Esophagus (tissue), 2 donors: Measurements from ENCODE around the gene GAPT. TPM values are rescaled to one million over a fixed set of nuclear protein-coding genes. Genes with fewer than 3 reads are reported as not detected.
A peak's percentile ranks its signal among the peaks of the same experiment; 100 is the strongest.

ENCODE experiments used
- H3K27ac ChIP-seq, 2 donors: one replicate each; pipeline ENCODE4 v1.5.1; 2013; ENCODE audit warnings: low read depth in 2 of 2, mild to moderate bottlenecking in 2 of 2, inconsistent platforms in 1 of 2, low read length in 1 of 2, moderate library complexity in 1 of 2
- H3K27me3 ChIP-seq, 2 donors: one replicate each; pipeline ENCODE4 v1.6.1; 2013; ENCODE audit warnings: low read length in 2 of 2, control low read depth in 1 of 2, mild to moderate bottlenecking in 1 of 2; ENCODE audit not compliant: insufficient read depth in 2 of 2, control insufficient read depth in 1 of 2
- H3K36me3 ChIP-seq, 2 donors: one replicate each; pipeline ENCODE4 v1.6.1; 2013; ENCODE audit warnings: low read length in 1 of 2; ENCODE audit not compliant: control insufficient read depth in 2 of 2, insufficient read depth in 2 of 2
- H3K4me1 ChIP-seq, 2 donors: one replicate each; pipeline ENCODE4 v1.6.1; 2013; ENCODE audit warnings: low read length in 1 of 2; ENCODE audit not compliant: control insufficient read depth in 2 of 2, insufficient read depth in 2 of 2
- H3K4me3 ChIP-seq, 2 donors: one replicate each; pipeline ENCODE4 v1.5.1; 2013; ENCODE audit warnings: low read length in 2 of 2, mild to moderate bottlenecking in 2 of 2, low read depth in 1 of 2, moderate library complexity in 1 of 2
- H3K9me3 ChIP-seq, 2 donors: one replicate each; pipeline ENCODE4 v1.6.1; 2013; ENCODE audit warnings: mild to moderate bottlenecking in 2 of 2, low read depth in 1 of 2, low read length in 1 of 2, moderate library complexity in 1 of 2; ENCODE audit not compliant: control insufficient read depth in 2 of 2, insufficient read depth in 1 of 2
- WGBS, 2 donors: extraction: QIAGEN DNeasy Blood & Tissue Kit; methylation state at CpG; one replicate each; pipeline ENCODE4 v1.1.7; 2013; 5-methylcytosine and 5-hydroxymethylcytosine counted together
- polyA plus RNA-seq, 2 donors: library from polyadenylated mRNA; stranded (reverse); fragments of 200-250 nt; gene quantifications; one replicate each; pipeline ENCODE4 v1.2.3, GENCODE V29; 2013
- donor health status: healthy with polysubstance abuse.
- donor health status: Bipolar disorder and iron deficiency.

GAPT gene
- polyA plus RNA-seq, 2 donors: 0.60 to 0.75 TPM

GRCh38 chr5:58460002-58460731 lies 31.1 kb upstream of the GAPT start, which contains the start of gene PLK2:
Gene PLK2, minus strand, starts transcription at chr5:58460086. Its CDS starts 127 bp downstream, at chr5:58459959.
- 0 to 1% methylated on average over 71 to 89 of the region's 89 CpGs for WGBS, 2 donors
- peaks cover 2 to 6% of the 10 kb centered on the region in 2 donors for H3K36me3 ChIP-seq
- no peaks in the 10 kb centered on the region for H3K27me3 ChIP-seq
- H3K4me3 ChIP-seq: peak within 1 kb of the TSS; percentile 93 to 99
- H3K9me3 ChIP-seq: no peaks in the 10 kb centered on the region
- H3K4me1 ChIP-seq: peaks cover 0 to 2% of the 10 kb centered on the region in 2 donors
- H3K27ac ChIP-seq: peak within 1 kb of the TSS; percentile 93 to 97

- Histone ChIP-seq H3K27ac (peak overlapping the region; percentile 93 to 97), H3K9me3 (no peaks in the 10 kb centered on the region), H3K4me3 (peak overlapping the region; percentile 93 to 99), H3K27me3 (no peaks in the 10 kb centered on the region), H3K4me1 (no peaks in the 10 kb centered on the region), H3K36me3 (peaks cover 0 to 3% of the 10 kb centered on the region in 2 donors)
- 6% methylated on average over 30 of the region's 30 CpGs for WGBS, 2 donors
These were observed 30.4 kb upstream of the GAPT start for GRCh38 chr5:58460732-58461286.

- Histone ChIP-seq H3K36me3 (no peaks in the 10 kb centered on the region), H3K9me3 (no peaks in the 10 kb centered on the region), H3K27ac (no peak overlapping the region), H3K4me1 (no peaks in the 10 kb centered on the region), H3K27me3 (no peaks in the 10 kb centered on the region), H3K4me3 (no peak overlapping the region)
- 48 to 68% methylated on average over 3 of the region's 3 CpGs for WGBS, 2 donors
These were observed 29.1 kb upstream of the GAPT start for GRCh38 chr5:58462154-58462553.

- Histone ChIP-seq H3K27ac (no peak overlapping the region), H3K4me3 (no peak overlapping the region), H3K36me3 (no peaks in the 10 kb centered on the region), H3K27me3 (no peaks in the 10 kb centered on the region), H3K9me3 (no peaks in the 10 kb centered on the region), H3K4me1 (no peaks in the 10 kb centered on the region)
- WGBS, 2 donors: 5 to 8% methylated on average over 4 of the region's 4 CpGs
These were observed 28.5 kb upstream of the GAPT start for GRCh38 chr5:58462623-58463230.

GRCh38 chr5:58466939-58467338 lies 24.3 kb upstream of the GAPT start:
- Histone ChIP-seq H3K4me1 (no peaks in the 10 kb centered on the region), H3K36me3 (no peaks in the 10 kb centered on the region), H3K27me3 (no peaks in the 10 kb centered on the region), H3K27ac (no peak overlapping the region), H3K9me3 (no peaks in the 10 kb centered on the region), H3K4me3 (no peak overlapping the region)
- WGBS, 2 donors: 46 to 51% methylated on average over 4 of the region's 4 CpGs

GRCh38 chr5:58469896-58470295 lies 21.3 kb upstream of the GAPT start:
- 71 to 77% methylated on average over 2 of the region's 2 CpGs for WGBS, 2 donors
- Histone ChIP-seq H3K27me3 (no peaks in the 10 kb centered on the region), H3K27ac (no peak overlapping the region), H3K4me1 (no peaks in the 10 kb centered on the region), H3K36me3 (no peaks in the 10 kb centered on the region), H3K4me3 (no peak overlapping the region), H3K9me3 (no peaks in the 10 kb centered on the region)

GRCh38 chr5:58475404-58475803 lies 15.8 kb upstream of the GAPT start:
- Histone ChIP-seq H3K9me3 (peaks cover 0 to 4% of the 10 kb centered on the region in 2 donors), H3K4me3 (no peak overlapping the region), H3K4me1 (no peaks in the 10 kb centered on the region), H3K27ac (no peak overlapping the region), H3K36me3 (no peaks in the 10 kb centered on the region), H3K27me3 (no peaks in the 10 kb centered on the region)
- 66 to 84% methylated on average over 3 of the region's 3 CpGs for WGBS, 2 donors

- no peak overlapping the region for H3K4me3 ChIP-seq
- H3K27ac ChIP-seq: no peak overlapping the region
- H3K9me3 ChIP-seq: peaks cover 0 to 20% of the 10 kb centered on the region in 2 donors
- no peaks in the 10 kb centered on the region for H3K36me3 ChIP-seq
- H3K4me1 ChIP-seq: no peaks in the 10 kb centered on the region
- 21 to 35% methylated on average over 1 of the region's 1 CpG for WGBS, 2 donors
- H3K27me3 ChIP-seq: no peaks in the 10 kb centered on the region
These were observed 13.4 kb upstream of the GAPT start for GRCh38 chr5:58477760-58478376.

- H3K36me3 ChIP-seq: no peaks in the 10 kb centered on the region
- H3K4me3 ChIP-seq: no peak overlapping the region
- H3K4me1 ChIP-seq: no peaks in the 10 kb centered on the region
- H3K9me3 ChIP-seq: peaks cover 0 to 17% of the 10 kb centered on the region in 2 donors
- no peak overlapping the region for H3K27ac ChIP-seq
- H3K27me3 ChIP-seq: peaks cover 0 to 3% of the 10 kb centered on the region in 2 donors
These were observed 10.1 kb upstream of the GAPT start for GRCh38 chr5:58481066-58481676.
